Measurements from ENCODE around the gene H19. TPM values are rescaled to one million over a fixed set of nuclear protein-coding genes. Genes with fewer than 3 reads are reported as not detected.

Gene H19
- total RNA-seq, 2 donors from 2014 or later: 0.55 to 3.8 TPM

- Mint-ChIP-seq H3K4me1 (no peaks in the 10 kb centered on the region), H3K9me3 (no peaks in the 10 kb centered on the region), H3K27me3 (ENCODE audit: insufficient read depth) (no peaks in the 10 kb centered on the region), H3K4me3 (no peak overlapping the region), H3K27ac (no peak overlapping the region), H3K36me3 (ENCODE audit: low read depth) (no peaks in the 10 kb centered on the region)
- TF ChIP-seq CTCF (conservative IDR thresholded peaks at IDR 0.05): no peak
- Histone ChIP-seq H3K36me3 (ENCODE audit: control insufficient read depth, insufficient read depth, low read length) (no peaks in the 10 kb centered on the region), H3K4me3 (ENCODE audit: low read length) (no peak overlapping the region), H3K9ac (ENCODE audit: extremely low read depth, low read length, poor library complexity, severe bottlenecking) (no peak overlapping the region), H3K4me1 (ENCODE audit: control insufficient read depth, insufficient read depth, low read length) (no peaks in the 10 kb centered on the region), H3K9me3 (ENCODE audit: control insufficient read depth, low read length) (no peaks in the 10 kb centered on the region), H3K27ac (ENCODE audit: low read depth, low read length) (no peak overlapping the region), H3K27me3 (ENCODE audit: control insufficient read depth, insufficient read depth, low read length, poor library complexity, severe bottlenecking) (no peaks in the 10 kb centered on the region)
- DNase-seq: no peak
- 87% methylated on average over 5 of the region's 24 CpGs; no CpG with 5 or more reads in 1 of the 2 experiments for WGBS, 2 experiments (ENCODE audit: insufficient coverage in 1 of 2, insufficient read length in 1 of 2)
Measured at GRCh38 chr11:1968454-1969002, 29.1 kb downstream of the H19 start.

- Histone ChIP-seq H3K9ac (ENCODE audit: extremely low read depth, low read length, poor library complexity, severe bottlenecking) (no peak overlapping the region), H3K36me3 (ENCODE audit: control insufficient read depth, insufficient read depth, low read length) (no peaks in the 10 kb centered on the region), H3K4me3 (ENCODE audit: low read length) (no peak overlapping the region), H3K27me3 (ENCODE audit: control insufficient read depth, insufficient read depth, low read length, poor library complexity, severe bottlenecking) (no peaks in the 10 kb centered on the region), H3K9me3 (ENCODE audit: control insufficient read depth, low read length) (no peaks in the 10 kb centered on the region), H3K4me1 (ENCODE audit: control insufficient read depth, insufficient read depth, low read length) (no peaks in the 10 kb centered on the region), H3K27ac (ENCODE audit: low read depth, low read length) (no peak overlapping the region)
- no peak for TF ChIP-seq CTCF (conservative IDR thresholded peaks at IDR 0.05)
- H3K4me1 Mint-ChIP-seq: no peaks in the 10 kb centered on the region
- peak; percentile 2 for DNase-seq
- H3K27ac Mint-ChIP-seq: no peak overlapping the region
- H3K4me3 Mint-ChIP-seq: no peak overlapping the region
- H3K36me3 Mint-ChIP-seq (ENCODE audit: low read depth): no peaks in the 10 kb centered on the region
- WGBS, 2 experiments (ENCODE audit: insufficient coverage in 1 of 2, insufficient read length in 1 of 2): no CpG with 5 or more reads among the region's 21 CpGs
- no peaks in the 10 kb centered on the region for H3K27me3 Mint-ChIP-seq (ENCODE audit: insufficient read depth)
- no peaks in the 10 kb centered on the region for H3K9me3 Mint-ChIP-seq
Measured at GRCh38 chr11:1967641-1968225, 29.9 kb downstream of the H19 start.

GRCh38 chr11:1966531-1966930 lies 31.1 kb downstream of the H19 start:
- WGBS, 2 experiments (ENCODE audit: insufficient coverage in 1 of 2, insufficient read length in 1 of 2): 96% methylated on average over 6 of the region's 18 CpGs; no CpG with 5 or more reads in 1 of the 2 experiments
- Mint-ChIP-seq H3K36me3 (ENCODE audit: low read depth) (no peaks in the 10 kb centered on the region), H3K27ac (no peak overlapping the region), H3K27me3 (ENCODE audit: insufficient read depth) (no peaks in the 10 kb centered on the region), H3K9me3 (no peaks in the 10 kb centered on the region), H3K4me1 (no peaks in the 10 kb centered on the region), H3K4me3 (no peak overlapping the region)
- no peaks in the 10 kb centered on the region for H3K9me3 ChIP-seq (ENCODE audit: control insufficient read depth, low read length)
- H3K27me3 ChIP-seq (ENCODE audit: control insufficient read depth, insufficient read depth, low read length, poor library complexity, severe bottlenecking): no peaks in the 10 kb centered on the region
- no peak for DNase-seq
- H3K4me1 ChIP-seq (ENCODE audit: control insufficient read depth, insufficient read depth, low read length): no peaks in the 10 kb centered on the region
- no peak overlapping the region for H3K4me3 ChIP-seq (ENCODE audit: low read length)
- no peak overlapping the region for H3K27ac ChIP-seq (ENCODE audit: low read depth, low read length)
- no peak for TF ChIP-seq CTCF (conservative IDR thresholded peaks at IDR 0.05)
- no peaks in the 10 kb centered on the region for H3K36me3 ChIP-seq (ENCODE audit: control insufficient read depth, insufficient read depth, low read length)
- H3K9ac ChIP-seq (ENCODE audit: extremely low read depth, low read length, poor library complexity, severe bottlenecking): no peak overlapping the region
